ENCODE results near the gene BTBD6.

BTBD6 gene

DNA sequence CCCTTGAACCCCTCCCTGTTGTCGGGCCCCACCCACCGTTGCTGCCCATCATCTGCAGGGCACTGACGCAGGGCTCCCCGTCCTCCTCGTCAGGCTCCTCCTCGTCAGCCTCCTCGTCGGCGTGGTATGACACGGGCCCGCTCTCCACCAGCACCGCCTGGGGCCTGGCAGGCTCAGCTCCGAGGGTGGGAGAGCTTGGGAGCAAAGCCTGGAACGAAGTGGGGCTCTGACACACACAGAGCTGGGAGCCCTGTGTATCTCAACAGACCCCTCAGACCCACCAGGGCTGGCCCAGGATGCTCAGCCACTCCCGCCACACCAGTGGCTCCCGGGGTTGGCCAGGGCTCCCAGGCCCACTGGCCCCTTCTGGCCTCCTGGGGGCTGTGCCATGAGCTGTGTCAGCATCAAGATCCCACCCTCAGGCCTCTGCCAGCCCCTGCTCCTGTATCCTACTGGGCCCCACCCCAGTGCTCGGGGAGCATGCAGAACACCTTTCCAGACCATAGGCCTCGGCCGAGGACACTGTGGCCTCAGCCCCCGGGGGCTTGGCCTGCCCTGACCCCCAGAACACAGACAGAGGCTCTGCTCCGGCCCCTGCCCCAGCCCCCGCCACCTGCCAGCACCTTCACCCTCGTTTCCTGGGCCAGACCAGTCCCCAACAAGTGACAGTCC, 37.1 kb upstream of the BTBD6 start:
- no peak for TF ChIP-seq ZFX (IDR thresholded peaks at IDR 0.05; ENCODE audit: borderline replicate concordance)
- TF ChIP-seq, protein P1, sequence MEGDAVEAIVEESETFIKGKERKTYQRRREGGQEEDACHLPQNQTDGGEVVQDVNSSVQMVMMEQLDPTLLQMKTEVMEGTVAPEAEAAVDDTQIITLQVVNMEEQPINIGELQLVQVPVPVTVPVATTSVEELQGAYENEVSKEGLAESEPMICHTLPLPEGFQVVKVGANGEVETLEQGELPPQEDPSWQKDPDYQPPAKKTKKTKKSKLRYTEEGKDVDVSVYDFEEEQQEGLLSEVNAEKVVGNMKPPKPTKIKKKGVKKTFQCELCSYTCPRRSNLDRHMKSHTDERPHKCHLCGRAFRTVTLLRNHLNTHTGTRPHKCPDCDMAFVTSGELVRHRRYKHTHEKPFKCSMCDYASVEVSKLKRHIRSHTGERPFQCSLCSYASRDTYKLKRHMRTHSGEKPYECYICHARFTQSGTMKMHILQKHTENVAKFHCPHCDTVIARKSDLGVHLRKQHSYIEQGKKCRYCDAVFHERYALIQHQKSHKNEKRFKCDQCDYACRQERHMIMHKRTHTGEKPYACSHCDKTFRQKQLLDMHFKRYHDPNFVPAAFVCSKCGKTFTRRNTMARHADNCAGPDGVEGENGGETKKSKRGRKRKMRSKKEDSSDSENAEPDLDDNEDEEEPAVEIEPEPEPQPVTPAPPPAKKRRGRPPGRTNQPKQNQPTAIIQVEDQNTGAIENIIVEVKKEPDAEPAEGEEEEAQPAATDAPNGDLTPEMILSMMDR (IDR thresholded peaks at IDR 0.05): no peak

GRCh38 chr14:105211758-105212089, 36.6 kb upstream of the BTBD6 start:
- TF ChIP-seq, protein P1 (IDR thresholded peaks at IDR 0.05): no peak
- TF ChIP-seq ZFX (IDR thresholded peaks at IDR 0.05; ENCODE audit: borderline replicate concordance): no peak
- no peak overlapping the region for H3K27ac ChIP-seq

More for the DNA sequence above, 37.1 kb upstream of the BTBD6 start:
- H3K27ac ChIP-seq: no peak overlapping the region

GRCh38 chr14:105212541-105213300, 35.6 kb upstream of the BTBD6 start:
- no peak overlapping the region for H3K27ac ChIP-seq
- no peak for TF ChIP-seq ZFX (IDR thresholded peaks at IDR 0.05; ENCODE audit: borderline replicate concordance)
- TF ChIP-seq, protein P1 (IDR thresholded peaks at IDR 0.05): no peak

GRCh38 chr14:105213361-105213760, 35.0 kb upstream of the BTBD6 start:
- no peak overlapping the region for H3K27ac ChIP-seq
- TF ChIP-seq, protein P1 (IDR thresholded peaks at IDR 0.05): no peak

DNA sequence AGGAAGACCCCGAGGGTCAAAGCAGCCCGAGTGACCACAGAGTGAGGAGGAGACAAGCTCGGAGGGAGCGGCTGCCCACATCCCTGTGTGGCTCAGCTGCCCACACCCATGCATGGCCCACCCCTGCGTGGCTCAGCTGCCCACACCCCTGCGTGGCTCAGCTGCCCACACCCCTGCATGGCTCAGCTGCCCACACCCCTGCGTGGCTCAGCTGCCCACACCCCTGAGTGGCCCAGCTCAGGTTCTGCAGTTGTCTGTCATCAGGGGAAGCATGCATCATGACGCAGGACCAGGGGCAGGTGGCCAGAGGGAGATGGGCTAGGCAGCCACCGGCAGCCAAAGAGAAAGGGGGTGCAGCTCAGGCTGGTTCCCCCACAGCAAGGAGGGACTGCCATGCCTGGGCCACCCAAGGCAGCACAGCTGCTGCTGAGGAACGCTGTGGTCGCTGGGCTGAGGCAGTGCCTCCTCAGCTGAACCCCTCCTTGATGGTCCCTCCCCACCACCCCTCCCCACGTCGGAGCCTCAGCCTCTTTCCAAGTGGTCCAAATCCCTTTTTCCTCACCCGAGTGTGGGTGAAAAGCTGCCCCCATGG, 33.9 kb upstream of the BTBD6 start:
- no peak overlapping the region for H3K27ac ChIP-seq

DNA sequence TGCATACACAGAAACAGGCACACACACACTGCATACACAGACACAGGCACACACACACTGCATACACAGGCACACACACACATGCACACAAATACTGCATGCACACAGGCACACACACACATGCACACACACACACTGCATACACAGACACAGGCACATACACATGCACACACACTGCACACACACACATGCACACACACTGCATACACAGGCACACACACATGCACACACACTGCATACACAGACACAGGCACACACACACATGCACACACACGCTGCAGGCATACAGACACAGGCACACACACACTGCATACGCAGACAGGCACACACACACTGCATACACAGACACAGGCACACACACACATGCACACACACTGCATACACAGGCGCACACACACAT, 32.7 kb upstream of the BTBD6 start:
- H3K27ac ChIP-seq: no peak overlapping the region
- TF ChIP-seq, protein P1 (IDR thresholded peaks at IDR 0.05): no peak
- TF ChIP-seq ZFX (IDR thresholded peaks at IDR 0.05; ENCODE audit: borderline replicate concordance): no peak

More for the DNA sequence above, 33.9 kb upstream of the BTBD6 start:
- TF ChIP-seq, protein P1 (IDR thresholded peaks at IDR 0.05): no peak
- no peak for TF ChIP-seq ZFX (IDR thresholded peaks at IDR 0.05; ENCODE audit: borderline replicate concordance)
